Suprapubic skin (tissue), 4 donors: Measurements from ENCODE around the gene GLYR1. TPM values are rescaled to one million over a fixed set of nuclear protein-coding genes. Genes with fewer than 3 reads are reported as not detected.

Source experiments
- DNase-seq, 2 donors: peaks; one replicate each; pipeline ENCODE4 v3.0.0-alpha.2; 2019; ENCODE audit warnings: low spot score in 2 of 2
- H3K27ac ChIP-seq: fragments of 200-600 bp; sonication (generic); one replicate; pipeline ENCODE4 v1.5.1; 2019
- H3K27me3 ChIP-seq: fragments of 200-600 bp; sonication (generic); one replicate; pipeline ENCODE4 v1.5.1; 2019
- H3K36me3 ChIP-seq: fragments of 200-600 bp; sonication (generic); one replicate; pipeline ENCODE4 v1.5.1; 2019
- H3K4me1 ChIP-seq: fragments of 200-600 bp; sonication (generic); one replicate; pipeline ENCODE4 v1.5.1; 2019
- H3K4me3 ChIP-seq: fragments of 200-600 bp; sonication (generic); one replicate; pipeline ENCODE4 v1.5.1; 2019; ENCODE audit warnings: mild to moderate bottlenecking
- H3K9me3 ChIP-seq: fragments of 200-600 bp; sonication (generic); one replicate; pipeline ENCODE4 v1.5.1; 2019
- CTCF ChIP-seq, 2 donors: fragments of 200-600 bp in 1 of 2; fragments of 450-650 bp in 1 of 2; sonication (generic) in 1 of 2; IDR thresholded peaks; one replicate each; pipeline ENCODE4 v1.5.1; 2016 to 2019; ENCODE audit warnings: antibody characterized with exemption in 2 of 2, mild to moderate bottlenecking in 1 of 2, moderate library complexity in 1 of 2
- EP300 ChIP-seq: sonication (generic); formaldehyde crosslinking; IDR thresholded peaks from one replicate; pipeline ENCODE4 v1.6.1; 2017; ENCODE audit warnings: antibody characterized with exemption
- POLR2A ChIP-seq, 2 donors: fragments of 450-650 bp; IDR thresholded peaks; one replicate each; pipeline ENCODE4 v1.6.1; 2017; ENCODE audit warnings: antibody characterized with exemption in 2 of 2, mild to moderate bottlenecking in 2 of 2, moderate library complexity in 2 of 2
- POLR2AphosphoS5 ChIP-seq, 3 donors: sonication (generic); formaldehyde crosslinking; IDR thresholded peaks; one replicate each; pipeline ENCODE4 v1.6.1; 2017; ENCODE audit warnings: antibody characterized with exemption in 3 of 3
- WGBS: methylation state at CpG from one replicate; pipeline ENCODE4 v1.1.5; 2018; 5-methylcytosine and 5-hydroxymethylcytosine counted together
- total RNA-seq, 4 donors: library from RNA; depleted of rRNA; stranded (reverse); fragments of >200 nt; gene quantifications; one replicate each; pipeline ENCODE4 v1.1.0, GENCODE V29; 2016

The GLYR1 gene
- total RNA-seq, 4 donors from 2014 or later: 42.2 to 76.0 (median 50.7) TPM

GRCh38 chr16:4828567-4829321 is 18.3 kb downstream of the GLYR1 start:
- H3K27me3 ChIP-seq: no peaks in the 10 kb centered on the region
- no peak overlapping the region for H3K27ac ChIP-seq
- 93% methylated on average over 11 of the region's 11 CpGs for WGBS
- peaks cover 87% of the 10 kb centered on the region for H3K36me3 ChIP-seq
- no peak overlapping the region for H3K4me3 ChIP-seq
- no peaks in the 10 kb centered on the region for H3K4me1 ChIP-seq
- TF ChIP-seq POLR2A (IDR thresholded peaks at IDR 0.05) (no peak), EP300 (no peak), CTCF (IDR thresholded peaks at IDR 0.05) (no peak), POLR2AphosphoS5 (IDR thresholded peaks at IDR 0.05) (no peak)
- no peak for DNase-seq
- H3K9me3 ChIP-seq: no peaks in the 10 kb centered on the region

GRCh38 chr16:4826980-4827379 is 20.1 kb downstream of the GLYR1 start:
- TF ChIP-seq POLR2AphosphoS5 (IDR thresholded peaks at IDR 0.05): no peak
- TF ChIP-seq EP300: no peak
- TF ChIP-seq POLR2A (IDR thresholded peaks at IDR 0.05): no peak
- TF ChIP-seq CTCF (IDR thresholded peaks at IDR 0.05): no peak
- no peak overlapping the region for H3K4me3 ChIP-seq
- 92% methylated on average over 9 of the region's 10 CpGs for WGBS
- no peak overlapping the region for H3K27ac ChIP-seq
- H3K9me3 ChIP-seq: no peaks in the 10 kb centered on the region
- no peak for DNase-seq
- H3K36me3 ChIP-seq: peaks cover 93% of the 10 kb centered on the region
- H3K27me3 ChIP-seq: no peaks in the 10 kb centered on the region
- H3K4me1 ChIP-seq: no peaks in the 10 kb centered on the region

- Histone ChIP-seq H3K4me3 (no peak overlapping the region), H3K9me3 (no peaks in the 10 kb centered on the region), H3K4me1 (no peaks in the 10 kb centered on the region), H3K36me3 (peaks cover 93% of the 10 kb centered on the region), H3K27me3 (no peaks in the 10 kb centered on the region), H3K27ac (no peak overlapping the region)
- TF ChIP-seq EP300 (no peak), POLR2A (IDR thresholded peaks at IDR 0.05) (no peak), POLR2AphosphoS5 (IDR thresholded peaks at IDR 0.05) (no peak), CTCF (IDR thresholded peaks at IDR 0.05) (no peak)
- 92% methylated on average over 4 of the region's 4 CpGs for WGBS
- no peak for DNase-seq
Measured at GRCh38 chr16:4826526-4826925, 20.6 kb downstream of the GLYR1 start.

- H3K27ac ChIP-seq: no peak overlapping the region
- no peak for TF ChIP-seq POLR2A (IDR thresholded peaks at IDR 0.05)
- no peak for TF ChIP-seq CTCF (IDR thresholded peaks at IDR 0.05)
- no peak for TF ChIP-seq EP300
- no peak for TF ChIP-seq POLR2AphosphoS5 (IDR thresholded peaks at IDR 0.05)
- H3K9me3 ChIP-seq: no peaks in the 10 kb centered on the region
- peaks cover 91% of the 10 kb centered on the region for H3K36me3 ChIP-seq
- H3K4me3 ChIP-seq: no peak overlapping the region
- no peaks in the 10 kb centered on the region for H3K4me1 ChIP-seq
- DNase-seq: no peak
- no peaks in the 10 kb centered on the region for H3K27me3 ChIP-seq
- WGBS: 89% methylated on average over 8 of the region's 8 CpGs
Measured at GRCh38 chr16:4825196-4825595, 21.9 kb downstream of the GLYR1 start.

- no peaks in the 10 kb centered on the region for H3K27me3 ChIP-seq
- no peaks in the 10 kb centered on the region for H3K4me1 ChIP-seq
- H3K9me3 ChIP-seq: no peaks in the 10 kb centered on the region
- H3K27ac ChIP-seq: no peak overlapping the region
- DNase-seq: no peak
- no peak for TF ChIP-seq CTCF (IDR thresholded peaks at IDR 0.05)
- TF ChIP-seq POLR2AphosphoS5 (IDR thresholded peaks at IDR 0.05): no peak
- no peak for TF ChIP-seq EP300
- TF ChIP-seq POLR2A (IDR thresholded peaks at IDR 0.05): no peak
- no peak overlapping the region for H3K4me3 ChIP-seq
- peaks cover 93% of the 10 kb centered on the region for H3K36me3 ChIP-seq
- 60% methylated on average over 6 of the region's 6 CpGs for WGBS
Measured at GRCh38 chr16:4820652-4821051, 26.4 kb downstream of the GLYR1 start.
